Osteocyte (in vitro differentiated cells): ENCODE results near the gene TTLL5. TPM values are rescaled to one million over a fixed set of nuclear protein-coding genes. Genes with fewer than 3 reads are reported as not detected.

Source experiments
- DNase-seq: peaks from one replicate; pipeline ENCODE4 v3.0.0; 2021; ENCODE audit warnings: mixed read lengths; ENCODE audit not compliant: unreplicated experiment; ENCODE audit errors: extremely low spot score
- H3K27ac Mint-ChIP-seq: one replicate; pipeline ENCODE4 v1.8.0; 2021; ENCODE audit warnings: mild to moderate bottlenecking, mixed read lengths; ENCODE audit not compliant: unreplicated experiment
- H3K27me3 Mint-ChIP-seq: one replicate; pipeline ENCODE4 v1.8.0; 2021; ENCODE audit warnings: mixed read lengths; ENCODE audit not compliant: unreplicated experiment
- H3K36me3 Mint-ChIP-seq: one replicate; pipeline ENCODE4 v1.8.0; 2021; ENCODE audit warnings: mixed read lengths; ENCODE audit not compliant: unreplicated experiment
- H3K4me1 Mint-ChIP-seq: one replicate; pipeline ENCODE4 v1.8.0; 2021; ENCODE audit warnings: mixed read lengths; ENCODE audit not compliant: unreplicated experiment
- H3K4me3 Mint-ChIP-seq: one replicate; pipeline ENCODE4 v1.8.0; 2021; ENCODE audit warnings: mild to moderate bottlenecking, moderate library complexity, mixed read lengths; ENCODE audit not compliant: unreplicated experiment
- H3K9me3 Mint-ChIP-seq: one replicate; pipeline ENCODE4 v1.8.0; 2021; ENCODE audit warnings: mixed read lengths; ENCODE audit not compliant: unreplicated experiment
- CTCF ChIP-seq: fragments of 200-600 bp; sonication (generic); IDR thresholded peaks from 2 replicates; pipeline ENCODE4 v1.5.0; 2021; ENCODE audit warnings: antibody characterized with exemption, mild to moderate bottlenecking, moderate library complexity
- total RNA-seq: library from RNA; stranded (reverse); gene quantifications from 2 replicates; pipeline ENCODE4 v1.2.1, GENCODE V29; 2021

TTLL5 gene
- total RNA-seq, 1 donor from 2014 or later = 37.3 TPM

DNA sequence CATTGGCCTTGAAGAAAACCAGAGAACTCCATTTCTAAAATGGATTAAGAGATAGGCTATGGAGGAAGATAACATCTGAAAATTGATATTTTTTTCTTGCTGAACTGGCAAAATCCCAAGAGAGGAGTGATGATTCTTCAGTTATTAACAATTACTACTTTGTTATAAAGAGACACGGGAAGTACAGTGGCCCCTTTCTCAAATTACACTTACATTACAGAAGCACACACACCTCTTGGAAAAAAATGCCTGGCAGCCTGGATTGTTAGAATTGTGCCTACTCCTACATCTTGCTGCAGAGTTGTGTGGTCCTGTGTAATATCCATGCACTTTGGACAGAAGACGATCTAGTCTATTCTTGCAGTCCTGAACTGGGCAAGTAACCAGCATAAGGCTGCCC, 249.0 kb downstream of the TTLL5 start:
- Mint-ChIP-seq H3K4me3 (no peak overlapping the region), H3K9me3 (no peaks in the 10 kb centered on the region), H3K27ac (no peak overlapping the region), H3K4me1 (peaks cover 14% of the 10 kb centered on the region), H3K27me3 (no peaks in the 10 kb centered on the region), H3K36me3 (peaks cover 3% of the 10 kb centered on the region)
- no peak for DNase-seq
- no peak for TF ChIP-seq CTCF

GRCh38 chr14:75911883-75912282, 250.8 kb downstream of the TTLL5 start:
- DNase-seq = no peak
- no peaks in the 10 kb centered on the region for H3K9me3 Mint-ChIP-seq
- no peak overlapping the region for H3K27ac Mint-ChIP-seq
- no peak overlapping the region for H3K4me3 Mint-ChIP-seq
- H3K36me3 Mint-ChIP-seq = peaks cover 3% of the 10 kb centered on the region
- TF ChIP-seq CTCF = no peak
- H3K4me1 Mint-ChIP-seq = peaks cover under 1% of the 10 kb centered on the region
- H3K27me3 Mint-ChIP-seq = no peaks in the 10 kb centered on the region

GRCh38 chr14:75913183-75913582, 252.1 kb downstream of the TTLL5 start:
- peaks cover 7% of the 10 kb centered on the region for H3K36me3 Mint-ChIP-seq
- H3K27ac Mint-ChIP-seq = no peak overlapping the region
- no peaks in the 10 kb centered on the region for H3K9me3 Mint-ChIP-seq
- no peak overlapping the region for H3K4me3 Mint-ChIP-seq
- H3K4me1 Mint-ChIP-seq = no peaks in the 10 kb centered on the region
- no peaks in the 10 kb centered on the region for H3K27me3 Mint-ChIP-seq
- DNase-seq = no peak
- no peak for TF ChIP-seq CTCF

DNA sequence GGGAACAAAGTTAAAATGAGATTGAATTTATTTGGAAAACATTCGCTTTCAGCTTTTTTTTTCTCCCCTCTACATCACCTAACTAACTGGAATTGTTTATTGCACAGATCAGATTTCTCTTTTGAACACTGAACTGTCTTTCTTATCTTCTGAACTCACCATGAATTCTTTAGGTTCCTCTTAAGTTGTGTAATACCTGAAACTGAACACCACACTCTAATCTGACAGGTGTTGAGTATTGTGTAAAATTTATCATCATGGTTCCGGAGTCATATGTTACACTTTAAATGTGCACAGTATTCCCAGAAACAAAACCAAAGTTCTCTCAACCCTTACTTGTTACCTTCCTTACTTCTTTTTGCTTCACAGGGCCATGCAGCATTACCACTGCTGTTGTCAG, 254.0 kb downstream of the TTLL5 start:
- Mint-ChIP-seq H3K4me1 (no peaks in the 10 kb centered on the region), H3K27me3 (no peaks in the 10 kb centered on the region), H3K27ac (no peak overlapping the region), H3K9me3 (no peaks in the 10 kb centered on the region), H3K4me3 (no peak overlapping the region), H3K36me3 (peaks cover 7% of the 10 kb centered on the region)
- TF ChIP-seq CTCF = no peak
- DNase-seq = no peak

- H3K4me3 Mint-ChIP-seq = no peak overlapping the region
- H3K36me3 Mint-ChIP-seq = peaks cover 6% of the 10 kb centered on the region
- no peak for TF ChIP-seq CTCF
- no peak for DNase-seq
- H3K9me3 Mint-ChIP-seq = peaks cover 8% of the 10 kb centered on the region
- H3K4me1 Mint-ChIP-seq = no peaks in the 10 kb centered on the region
- no peaks in the 10 kb centered on the region for H3K27me3 Mint-ChIP-seq
- H3K27ac Mint-ChIP-seq = no peak overlapping the region
These were observed 256.4 kb downstream of the TTLL5 start for GRCh38 chr14:75917322-75917945.
